ENCODE results near the gene PGBD5.

PGBD5 gene

GRCh38 chr1:230398856-230399255 lies 27.3 kb downstream of the PGBD5 start:
- TF ChIP-seq CTCF (IDR thresholded peaks at IDR 0.05), result no peak

GRCh38 chr1:230396966-230397365 lies 29.2 kb downstream of the PGBD5 start:
- TF ChIP-seq CTCF (IDR thresholded peaks at IDR 0.05), result no peak

GRCh38 chr1:230395932-230396331 lies 30.2 kb downstream of the PGBD5 start:
- TF ChIP-seq CTCF (IDR thresholded peaks at IDR 0.05), result no peak

- no peak for TF ChIP-seq CTCF (IDR thresholded peaks at IDR 0.05)
These were observed 31.4 kb downstream of the PGBD5 start for GRCh38 chr1:230394741-230395140.

GRCh38 chr1:230394134-230394533 lies 32.0 kb downstream of the PGBD5 start:
- TF ChIP-seq CTCF (IDR thresholded peaks at IDR 0.05), result no peak

- TF ChIP-seq CTCF (IDR thresholded peaks at IDR 0.05), result no peak
These were observed 32.4 kb downstream of the PGBD5 start for GRCh38 chr1:230393722-230394121.

- TF ChIP-seq CTCF (IDR thresholded peaks at IDR 0.05), result no peak
These were observed 33.1 kb downstream of the PGBD5 start for GRCh38 chr1:230392920-230393521.

- no peak for TF ChIP-seq CTCF (IDR thresholded peaks at IDR 0.05)
These were observed 33.6 kb downstream of the PGBD5 start for GRCh38 chr1:230392536-230392909.
